GM21515 (cell line): ENCODE data around the gene CDK4.

Experiments used
- ATAC-seq: cut with Tn5 transposase; IDR thresholded peaks from one replicate; pipeline ENCODE4 v1.9.1; 2021; ENCODE audit not compliant: unreplicated experiment

CDK4 gene

DNA sequence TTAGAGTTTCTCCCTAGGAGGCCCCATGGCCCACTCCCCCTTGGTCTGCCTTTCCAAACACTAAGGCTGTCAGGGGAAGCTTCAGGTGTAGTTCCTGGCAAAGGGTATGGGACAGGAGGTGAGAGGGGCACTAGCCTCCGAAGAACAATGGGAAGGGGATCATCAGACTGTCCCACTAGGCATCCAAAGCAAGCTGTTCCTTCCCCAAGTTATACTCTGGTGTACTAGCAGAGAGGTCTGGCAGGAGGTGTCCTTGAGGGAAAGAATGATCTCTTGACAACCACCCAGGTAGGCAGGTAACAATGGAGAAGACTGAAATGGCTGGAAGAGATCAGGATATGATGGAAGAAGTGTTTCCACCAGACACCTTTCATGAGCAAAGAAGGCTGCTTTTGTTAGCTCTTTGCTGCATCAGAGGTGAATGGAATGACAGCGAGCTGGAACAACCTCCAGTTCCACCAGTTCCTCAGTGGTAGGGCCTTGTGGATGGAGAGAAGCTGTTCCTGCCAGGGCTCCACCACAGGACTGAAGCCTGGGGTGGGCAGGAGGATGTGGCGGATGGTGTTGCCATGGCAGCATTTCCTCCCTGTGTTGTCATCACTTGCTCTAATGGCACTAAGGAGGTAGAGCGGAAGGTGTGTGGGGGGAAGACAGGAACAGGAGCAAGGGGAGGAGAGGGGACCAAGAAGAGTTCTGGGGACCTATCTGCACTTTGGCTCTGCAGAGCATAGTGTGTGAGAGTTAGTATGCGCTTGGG is 11.3 kb downstream of the CDK4 start:
- peak; percentile 52 for ATAC-seq

DNA sequence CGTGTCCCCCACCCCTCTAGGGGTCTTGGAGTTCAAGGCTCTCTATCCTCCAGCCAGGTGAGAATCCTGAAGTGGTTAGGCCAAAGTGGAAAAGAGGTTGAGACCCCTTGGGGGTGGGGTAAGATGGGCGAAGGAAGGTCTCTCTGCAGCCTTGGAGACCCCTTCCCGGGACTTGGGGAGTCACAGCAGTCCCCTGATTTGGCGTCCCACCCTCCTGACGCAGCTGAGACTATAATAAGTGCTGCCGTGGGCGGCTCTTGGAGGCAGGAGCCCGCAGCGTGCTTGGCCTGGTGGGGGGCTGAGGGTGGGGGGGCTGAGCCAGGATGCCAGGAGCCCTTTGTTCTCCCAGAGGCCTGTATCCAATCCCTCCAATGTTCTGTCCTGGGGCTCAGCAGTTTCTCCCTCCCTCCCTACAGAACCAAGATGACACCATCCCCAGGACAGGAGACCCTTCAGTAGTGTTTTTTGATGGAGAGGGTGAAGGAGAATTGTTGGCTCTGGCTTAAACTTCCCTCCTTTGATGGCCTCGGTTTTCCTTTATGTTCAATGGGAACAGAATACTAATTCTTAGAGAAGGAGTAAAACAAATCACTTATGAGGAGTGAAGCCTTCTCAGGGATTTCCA is 12.1 kb downstream of the CDK4 start:
- no peak for ATAC-seq

DNA sequence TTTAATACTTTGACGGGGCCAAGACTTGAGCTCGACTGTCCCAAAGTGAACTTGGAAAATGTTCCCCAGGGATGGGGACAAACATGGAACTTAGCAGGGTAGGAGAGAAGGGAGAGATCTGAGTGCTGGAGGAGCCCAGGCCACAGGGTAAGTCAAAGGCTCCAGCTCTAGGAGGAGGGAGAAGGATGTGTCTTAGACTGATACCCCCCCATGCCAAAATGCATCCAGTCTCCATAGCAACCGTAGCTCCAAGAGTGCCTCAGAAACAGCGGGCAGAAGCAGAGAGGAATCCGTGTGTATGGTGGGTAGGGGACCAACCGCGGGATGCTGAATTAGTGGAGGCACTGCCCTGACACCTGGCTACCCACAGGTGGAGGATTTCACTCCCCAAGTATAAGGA is 12.7 kb downstream of the CDK4 start:
- no peak for ATAC-seq

DNA sequence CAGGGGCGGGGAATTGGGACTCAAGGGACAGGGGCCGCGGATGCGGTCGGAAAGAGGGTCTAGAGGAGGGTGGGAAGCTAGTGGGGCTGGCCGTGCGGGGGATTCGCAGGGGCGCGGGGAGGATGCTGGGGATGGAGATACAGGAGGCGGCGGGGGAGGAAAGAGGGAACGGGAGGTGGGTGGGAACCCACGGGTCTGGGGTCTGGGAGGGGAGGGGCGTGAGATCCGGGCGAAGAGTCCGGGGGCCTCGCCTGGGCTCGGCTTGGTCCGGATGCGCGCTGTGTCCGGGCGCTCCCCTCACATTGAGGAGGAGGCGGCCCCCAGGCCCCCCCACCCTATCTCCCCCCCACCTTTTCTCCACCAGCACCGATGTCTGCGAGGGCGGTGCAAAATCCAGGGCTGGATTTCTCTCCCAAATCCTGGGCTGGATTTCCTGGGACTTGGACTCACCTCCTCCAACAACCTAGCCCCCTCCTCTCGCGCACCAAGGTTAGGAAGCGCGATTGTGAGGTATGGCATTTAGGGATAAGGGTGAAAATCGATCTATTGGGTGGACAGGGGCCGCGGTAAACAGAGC is 13.4 kb downstream of the CDK4 start, which contains the start of gene AGAP2:
Gene AGAP2 (minus strand): TSS at position 82 of the 577 bp plus-strand sequence. CDS start 496 bp downstream, outside the sequence.
- no peak for ATAC-seq

DNA sequence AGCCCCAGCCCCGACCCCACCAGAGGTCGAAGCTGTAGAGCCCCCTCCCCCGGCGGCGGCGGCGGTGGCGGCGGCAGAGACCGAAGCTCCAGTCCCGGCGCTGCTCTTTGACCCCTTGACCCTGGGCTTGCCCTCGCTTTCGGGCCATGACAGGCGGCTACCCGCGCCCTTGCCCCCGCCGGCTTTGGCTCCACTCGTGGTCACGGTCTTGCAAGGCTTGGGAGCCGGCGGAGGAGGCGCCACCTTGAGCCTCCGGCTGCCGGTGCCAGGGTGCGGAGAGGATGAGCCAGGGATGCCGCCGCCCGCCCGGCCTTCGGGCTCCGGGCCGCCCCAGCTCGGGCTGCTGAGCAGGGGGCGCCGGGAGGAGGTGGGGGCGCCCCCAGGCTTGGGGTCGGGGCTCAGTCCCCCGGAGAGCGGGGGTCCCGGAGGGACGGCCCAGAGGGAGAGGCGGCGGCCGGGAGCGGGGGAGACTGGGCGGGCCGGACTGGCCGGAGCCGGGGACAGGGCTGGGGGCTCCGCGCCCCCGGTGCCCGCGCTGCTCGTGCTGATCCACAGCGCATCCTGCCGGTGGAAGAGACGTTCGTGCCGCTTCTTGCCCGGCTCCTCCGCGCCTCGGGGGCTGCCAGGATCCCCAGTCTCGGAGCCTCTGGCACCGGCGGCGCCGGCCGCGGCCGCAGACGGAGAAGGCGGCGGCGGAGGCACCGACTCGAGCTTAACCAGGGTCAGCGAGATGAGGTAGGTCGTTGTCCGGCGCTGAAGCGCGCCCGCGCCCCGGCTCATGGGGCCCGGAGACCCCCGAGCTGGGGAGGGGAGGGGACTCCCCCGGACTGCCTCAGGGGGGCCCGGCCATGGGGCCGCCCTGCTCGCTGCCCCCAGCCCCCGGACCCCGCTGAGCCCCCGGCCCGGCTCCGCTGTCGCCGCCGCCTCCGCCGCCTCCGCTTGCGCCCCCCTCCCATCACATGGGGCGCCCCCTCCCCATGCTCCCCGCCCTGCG is 14.3 kb downstream of the CDK4 start:
- no peak for ATAC-seq

DNA sequence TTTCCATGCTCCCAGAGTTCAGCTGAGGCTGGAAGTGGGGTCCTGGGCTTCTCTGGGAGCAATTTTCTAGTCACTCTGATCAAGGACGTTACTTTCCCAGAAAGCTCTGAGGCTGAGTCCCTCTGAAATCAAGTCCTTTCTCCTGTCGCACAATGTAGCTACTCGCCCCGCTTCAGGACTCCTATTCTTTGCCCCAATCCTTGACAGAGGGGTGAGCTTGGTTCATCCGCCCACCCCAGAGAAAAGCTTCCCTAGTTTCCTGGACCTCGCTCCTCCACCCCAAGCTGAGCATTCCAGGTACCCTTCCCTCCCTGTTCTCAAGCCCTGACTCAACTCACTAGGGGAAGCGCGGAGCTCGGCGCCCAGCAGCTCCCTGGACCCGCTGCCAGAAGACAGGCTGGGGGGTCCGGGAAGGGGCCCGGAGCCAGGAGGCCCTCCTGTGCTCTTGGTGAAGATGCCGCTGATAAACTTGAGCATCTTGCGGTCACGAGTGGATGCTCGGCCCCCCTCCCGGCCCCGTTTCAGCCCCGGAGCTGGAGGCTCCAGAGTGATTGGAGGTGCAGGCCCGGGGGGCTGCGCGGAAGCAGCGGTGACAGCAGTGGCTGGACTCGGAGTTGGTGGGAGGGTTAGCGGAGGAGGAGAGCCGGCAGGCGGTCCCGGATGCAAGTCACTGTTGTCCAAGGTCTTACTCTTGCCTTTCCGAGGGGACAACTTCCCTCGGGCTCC is 15.2 kb downstream of the CDK4 start:
- ATAC-seq: no peak

DNA sequence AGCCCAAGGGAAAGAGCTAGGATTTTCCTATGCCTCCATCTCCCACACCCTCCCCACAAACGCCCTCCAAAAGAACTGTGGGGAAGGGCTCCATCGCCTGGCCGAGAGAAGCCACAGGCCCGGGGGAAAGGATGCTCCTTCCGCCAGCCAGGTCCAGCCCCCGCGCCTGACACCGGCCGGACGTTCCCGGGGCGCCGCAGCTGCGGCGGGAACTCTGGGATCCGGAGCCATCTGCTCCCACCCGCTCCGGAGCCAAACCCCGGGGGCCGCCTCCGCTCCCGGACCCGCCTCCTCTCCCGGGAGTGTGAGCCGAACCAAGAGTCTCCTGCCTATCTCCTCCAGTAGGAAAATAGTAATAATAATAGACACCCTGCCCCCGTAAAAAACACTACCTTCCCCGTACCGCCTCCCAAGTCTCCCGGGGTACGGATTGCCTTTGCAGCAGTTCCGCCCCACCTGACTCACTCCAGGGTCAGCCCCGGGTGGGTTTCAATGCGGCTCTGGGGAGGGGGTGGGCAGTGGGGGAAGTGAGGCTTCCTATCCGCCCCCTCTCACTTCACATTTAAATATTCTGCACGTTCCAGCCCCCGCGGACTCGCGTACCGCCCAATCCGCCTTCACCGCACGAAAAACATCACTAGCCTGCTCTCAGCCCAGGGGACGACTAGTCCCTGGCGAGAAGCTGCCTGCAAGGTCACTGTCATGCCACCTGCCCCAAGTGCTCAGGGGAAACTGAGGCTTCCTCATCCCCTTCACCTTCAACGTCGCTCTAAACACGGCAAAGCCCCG is 16.0 kb downstream of the CDK4 start:
- ATAC-seq: no peak

DNA sequence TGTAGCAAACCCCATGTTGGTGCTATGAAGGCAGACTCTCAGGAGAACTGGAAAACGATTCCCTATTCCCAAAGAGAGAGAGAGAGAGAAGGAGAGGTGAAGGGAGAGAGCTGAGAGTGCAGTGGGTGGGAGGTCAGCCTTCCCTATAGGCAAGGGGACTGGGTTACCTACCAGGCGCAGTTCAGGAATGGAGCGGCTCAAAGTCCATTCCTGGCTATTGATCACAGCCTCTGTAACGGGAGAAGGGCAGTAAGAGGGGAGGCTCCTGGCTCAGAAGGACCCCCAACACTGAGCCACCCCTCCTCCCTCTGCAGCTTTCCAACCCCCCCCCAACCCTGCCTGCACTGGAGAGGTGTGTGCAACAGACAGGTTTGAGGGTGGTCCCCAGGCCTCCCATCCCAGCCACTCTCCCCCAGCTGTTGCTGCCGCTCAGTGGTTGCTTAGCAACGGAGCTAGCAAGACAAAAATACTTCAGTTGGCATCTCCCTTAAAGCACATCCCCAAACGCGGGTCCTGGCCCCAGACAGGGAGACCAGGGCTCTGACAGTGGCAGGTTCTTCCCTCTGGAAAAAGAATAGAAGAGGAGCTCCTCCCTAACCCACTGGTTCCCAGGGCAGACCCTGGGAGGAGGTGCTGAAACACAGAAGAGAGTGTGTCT is 16.8 kb downstream of the CDK4 start:
- no peak for ATAC-seq

DNA sequence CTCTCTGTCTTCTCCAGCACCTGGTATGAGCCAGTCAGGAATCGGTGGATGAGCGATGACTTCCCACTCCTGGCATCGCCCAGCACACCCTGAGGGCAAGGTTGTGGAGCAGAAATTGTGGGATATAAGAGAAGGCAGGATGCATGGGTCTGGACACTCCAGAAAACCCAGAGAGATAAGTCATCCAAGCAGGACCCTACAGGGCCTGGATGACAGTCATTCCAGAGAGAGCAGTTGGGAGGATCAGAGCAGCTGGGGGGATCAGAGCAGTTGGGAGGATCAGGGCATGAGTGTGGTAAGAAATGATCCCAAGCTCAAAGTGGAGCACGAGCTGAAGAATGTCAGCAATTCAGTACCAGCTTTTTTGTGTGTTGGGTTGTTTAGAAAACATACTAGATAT is 17.5 kb downstream of the CDK4 start:
- no peak for ATAC-seq

DNA sequence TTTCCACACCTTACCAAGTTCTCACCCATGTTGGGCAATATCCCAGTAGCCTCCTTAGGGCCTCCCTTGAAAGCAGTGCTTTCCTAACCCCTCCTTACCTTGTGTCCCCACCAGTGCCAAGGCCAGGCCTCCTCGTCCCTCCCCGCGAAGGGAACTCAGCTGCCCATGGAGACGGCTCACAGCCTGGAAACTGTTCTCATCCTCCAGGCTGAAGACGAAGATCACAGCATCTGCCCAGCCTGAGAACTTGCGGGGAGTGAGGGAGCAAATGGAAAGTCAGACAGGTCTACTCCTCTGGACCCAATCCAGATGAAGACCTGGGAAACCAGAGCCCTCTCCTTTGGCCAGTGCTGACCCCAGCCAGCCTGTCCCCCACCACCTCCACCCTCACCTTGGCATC is 18.2 kb downstream of the CDK4 start:
- ATAC-seq: no peak

DNA sequence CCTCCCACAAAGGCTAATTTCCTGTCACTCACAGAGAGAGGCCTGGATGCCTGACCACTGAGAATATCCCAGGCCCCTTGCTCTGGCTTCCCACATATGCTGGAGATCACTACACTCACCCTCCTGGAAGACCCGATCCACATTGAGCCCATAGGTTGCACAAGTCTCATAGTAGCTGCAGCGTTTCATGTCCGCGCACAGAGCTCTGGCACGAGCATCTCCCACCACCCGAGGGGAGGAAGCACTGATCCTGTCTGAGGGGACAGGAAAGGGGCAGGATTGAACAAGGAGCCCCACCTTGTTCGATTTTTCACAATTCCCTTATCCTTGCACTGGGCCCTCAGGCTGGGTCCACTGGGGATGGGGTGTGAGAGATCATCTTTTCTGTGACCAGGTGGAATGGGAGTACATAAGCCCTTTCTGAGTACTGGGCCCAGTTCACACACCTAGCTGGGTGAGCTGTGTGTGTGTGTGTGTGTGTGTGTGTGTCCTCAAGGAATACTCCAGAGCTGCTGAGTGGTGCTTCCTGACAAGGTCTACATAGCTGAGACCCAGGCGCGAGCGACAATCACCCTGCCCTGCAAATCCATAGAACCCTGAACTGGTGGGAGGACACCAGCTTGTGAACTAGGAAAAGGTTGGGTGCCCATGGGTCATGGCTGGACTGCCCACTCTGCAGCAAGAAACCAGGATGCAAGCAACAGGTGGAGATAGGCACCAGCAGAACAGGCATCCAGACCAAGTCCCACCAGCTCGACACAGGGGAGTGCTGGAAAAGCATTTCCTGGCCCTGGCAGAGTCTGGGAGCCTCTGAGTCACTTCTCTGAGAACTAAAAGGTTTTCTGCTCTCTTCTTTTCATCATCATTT is 19.1 kb downstream of the CDK4 start:
- no peak for ATAC-seq

DNA sequence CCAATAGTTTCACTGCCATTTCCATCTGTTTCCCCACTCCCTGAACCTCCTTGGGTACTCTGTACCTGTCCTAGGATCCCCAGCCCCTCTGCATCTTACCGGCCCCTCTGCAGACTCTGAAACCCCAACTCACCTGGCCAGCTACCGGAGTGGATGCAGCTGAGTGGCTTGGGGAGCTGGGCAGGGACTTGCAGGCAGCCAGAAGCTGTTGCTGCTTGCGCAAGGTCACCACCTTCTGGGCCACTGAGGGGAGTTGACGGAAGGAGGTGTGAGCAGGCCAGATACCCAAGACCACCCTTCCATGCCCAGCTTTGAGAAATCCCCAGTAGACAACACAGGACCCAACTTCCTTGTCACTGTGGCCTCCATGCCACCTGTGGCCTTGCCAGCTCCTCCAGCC is 19.8 kb downstream of the CDK4 start:
- no peak for ATAC-seq

DNA sequence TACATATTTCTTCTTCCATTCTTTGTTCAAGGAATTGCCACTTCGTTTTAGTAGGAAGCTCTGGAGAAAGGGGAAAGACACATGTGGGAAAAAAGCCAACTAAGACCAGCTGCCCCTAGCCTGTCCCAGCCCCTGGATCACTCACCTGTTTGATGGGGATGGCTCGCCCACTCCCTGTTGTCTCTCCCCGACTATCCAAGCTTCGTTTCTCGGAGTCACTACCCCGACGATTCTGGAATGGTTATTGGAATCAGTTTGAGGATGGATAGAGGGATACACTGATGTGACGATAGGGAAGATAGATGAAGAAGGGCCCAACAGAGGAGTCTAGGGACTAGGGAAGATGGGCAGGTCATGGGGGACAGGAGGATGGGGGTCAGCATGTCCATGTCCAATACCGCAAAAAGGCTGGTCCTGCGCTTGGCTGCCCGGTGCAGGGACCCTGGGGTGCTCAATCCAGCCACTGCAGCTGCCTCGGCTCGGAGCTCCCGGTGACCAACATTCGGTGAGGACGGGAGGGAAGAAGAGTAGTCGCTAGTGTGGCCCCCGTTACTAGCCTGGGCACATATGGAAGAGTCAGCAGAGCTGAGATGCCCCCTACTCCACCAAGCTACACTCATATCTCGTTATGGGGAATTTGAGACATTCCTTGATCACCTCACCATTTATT is 20.6 kb downstream of the CDK4 start:
- ATAC-seq: no peak

DNA sequence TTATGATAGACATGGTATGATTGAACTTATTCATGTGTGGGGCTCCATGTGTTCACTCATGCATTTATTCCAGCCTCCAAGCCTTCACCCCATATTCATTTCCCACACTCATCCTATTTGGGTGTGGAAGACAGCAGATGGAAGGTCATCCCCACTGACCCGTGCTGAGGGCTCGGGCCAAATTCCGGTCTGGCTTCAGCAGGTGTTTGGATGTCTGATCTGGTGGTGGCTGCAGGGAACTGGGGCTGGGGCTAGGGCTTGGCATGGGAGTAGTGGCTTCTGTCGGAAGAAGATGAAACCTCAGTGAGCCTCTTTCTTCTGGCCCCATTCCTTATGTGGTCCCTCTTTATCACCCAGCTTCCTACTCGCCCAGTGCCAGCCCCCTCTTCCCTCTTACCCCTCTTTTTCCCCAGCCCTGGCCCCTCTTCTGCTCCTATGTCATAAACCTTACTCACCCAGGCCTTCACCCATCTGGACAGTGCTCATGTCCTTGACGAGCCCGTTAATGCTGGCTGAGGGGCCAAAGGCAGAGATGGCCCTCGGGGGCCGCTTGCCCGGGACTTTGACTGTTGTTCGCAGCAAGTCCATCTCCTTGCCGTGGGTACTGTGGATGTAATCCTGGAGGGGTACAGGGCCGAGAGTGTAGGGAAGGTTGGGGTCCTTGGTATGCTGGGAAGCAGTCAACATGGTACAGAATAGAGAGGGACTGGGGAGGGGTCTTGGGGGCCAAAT is 21.6 kb downstream of the CDK4 start:
- no peak for ATAC-seq

DNA sequence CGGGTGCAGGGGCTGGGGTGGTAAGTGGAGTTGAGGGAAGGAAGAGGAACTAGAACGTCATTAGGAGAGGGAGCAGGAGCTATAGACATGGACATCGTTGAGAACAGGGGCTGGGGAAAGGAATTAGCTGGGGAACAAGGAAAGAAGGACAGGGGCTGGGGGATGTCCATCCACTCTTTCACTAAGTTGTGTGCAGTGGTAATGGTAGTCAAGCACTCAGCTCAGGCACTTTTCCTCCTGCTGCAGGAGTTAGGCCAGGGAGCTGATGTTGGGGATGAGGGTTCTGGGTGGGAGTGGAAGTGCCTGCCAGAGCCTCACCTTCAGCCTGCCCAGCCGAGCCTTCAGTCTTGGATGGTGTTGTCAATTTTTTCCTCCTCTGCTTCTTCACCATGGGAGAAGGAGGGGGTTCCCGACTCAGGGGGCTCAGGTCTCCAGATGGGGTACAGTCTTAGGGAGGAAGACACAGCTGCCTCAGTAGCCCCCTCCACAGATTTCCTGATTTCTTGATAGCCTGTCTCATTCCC is 22.7 kb downstream of the CDK4 start:
- no peak for ATAC-seq

DNA sequence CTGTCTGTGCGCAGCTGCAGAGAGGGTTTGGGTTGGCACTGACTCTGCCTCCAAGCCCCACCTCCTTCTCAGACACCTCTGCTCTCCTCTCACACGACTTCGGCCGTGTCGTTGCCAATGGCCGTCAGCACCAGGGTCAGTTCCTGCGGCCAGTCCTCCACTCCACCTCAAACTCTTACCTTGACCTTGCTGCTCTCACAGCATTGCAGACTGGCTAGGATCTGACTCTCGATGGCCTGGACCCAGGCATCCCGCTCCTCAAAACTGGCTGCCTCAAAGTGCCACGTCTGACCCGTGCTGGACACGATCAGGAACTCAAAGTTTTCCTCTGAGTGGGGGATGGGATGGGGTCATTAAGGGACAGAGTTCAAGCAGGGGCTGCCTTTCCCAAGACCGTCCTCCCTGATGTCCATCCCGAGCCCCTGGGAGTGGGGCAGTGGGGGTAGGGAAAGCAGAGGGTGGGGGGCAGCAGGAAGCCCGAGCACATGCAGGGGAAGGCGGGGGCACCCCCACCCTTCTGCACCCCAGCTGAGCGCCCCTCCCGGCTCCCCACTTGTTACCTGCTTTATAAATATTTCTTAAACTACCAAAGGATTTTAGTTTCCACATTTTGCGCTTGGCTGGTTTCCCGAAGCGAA is 24.2 kb downstream of the CDK4 start:
- ATAC-seq: no peak
